ENCODE data around the gene MS4A14. TPM values are rescaled to one million over a fixed set of nuclear protein-coding genes. Genes with fewer than 3 reads are reported as not detected.

MS4A14 gene
- total RNA-seq, 1 donor from 2014 or later: not detected

- Histone ChIP-seq H3K9me3 (no peaks in the 10 kb centered on the region), H3K4me3 (no peak overlapping the region), H3K4me1 (no peaks in the 10 kb centered on the region), H3K27ac (peak overlapping the region in 1 of 2 donors; percentile 40), H3K36me3 (no peaks in the 10 kb centered on the region), H3K27me3 (no peaks in the 10 kb centered on the region)
- no peak for DNase-seq (ENCODE audit: low spot score in 2 of 2)
- intact Hi-C loops (cut with DNase I): loop anchor here (2.0 kb wide), 1 partner anchor 20 kb away; no protein-coding TSS in a partner anchor
- TF ChIP-seq, protein P1, sequence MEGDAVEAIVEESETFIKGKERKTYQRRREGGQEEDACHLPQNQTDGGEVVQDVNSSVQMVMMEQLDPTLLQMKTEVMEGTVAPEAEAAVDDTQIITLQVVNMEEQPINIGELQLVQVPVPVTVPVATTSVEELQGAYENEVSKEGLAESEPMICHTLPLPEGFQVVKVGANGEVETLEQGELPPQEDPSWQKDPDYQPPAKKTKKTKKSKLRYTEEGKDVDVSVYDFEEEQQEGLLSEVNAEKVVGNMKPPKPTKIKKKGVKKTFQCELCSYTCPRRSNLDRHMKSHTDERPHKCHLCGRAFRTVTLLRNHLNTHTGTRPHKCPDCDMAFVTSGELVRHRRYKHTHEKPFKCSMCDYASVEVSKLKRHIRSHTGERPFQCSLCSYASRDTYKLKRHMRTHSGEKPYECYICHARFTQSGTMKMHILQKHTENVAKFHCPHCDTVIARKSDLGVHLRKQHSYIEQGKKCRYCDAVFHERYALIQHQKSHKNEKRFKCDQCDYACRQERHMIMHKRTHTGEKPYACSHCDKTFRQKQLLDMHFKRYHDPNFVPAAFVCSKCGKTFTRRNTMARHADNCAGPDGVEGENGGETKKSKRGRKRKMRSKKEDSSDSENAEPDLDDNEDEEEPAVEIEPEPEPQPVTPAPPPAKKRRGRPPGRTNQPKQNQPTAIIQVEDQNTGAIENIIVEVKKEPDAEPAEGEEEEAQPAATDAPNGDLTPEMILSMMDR (IDR thresholded peaks at IDR 0.05): no peak
Observed at GRCh38 chr11:60376601-60377000, 19.7 kb upstream of the MS4A14 start.

GRCh38 chr11:60377401-60378136, 18.7 kb upstream of the MS4A14 start:
- peak; percentile 67 to 81 for DNase-seq (ENCODE audit: low spot score in 2 of 2)
- Histone ChIP-seq H3K9me3 (no peaks in the 10 kb centered on the region), H3K27ac (peak overlapping the region; percentile 40 to 48), H3K4me3 (no peak overlapping the region), H3K4me1 (no peaks in the 10 kb centered on the region), H3K27me3 (no peaks in the 10 kb centered on the region), H3K36me3 (no peaks in the 10 kb centered on the region)
- intact Hi-C loops (cut with DNase I): loop anchor here (2.0 kb wide), 1 partner anchor 21 kb away; no protein-coding TSS in a partner anchor
- TF ChIP-seq, protein P1 (IDR thresholded peaks at IDR 0.05): no peak

- Histone ChIP-seq H3K27ac (peak within 1 kb of the TSS; percentile 45 to 48), H3K4me3 (peak within 1 kb of the TSS in 1 of 2 donors; percentile 10), H3K36me3 (no peaks in the 10 kb centered on the region), H3K27me3 (no peaks in the 10 kb centered on the region), H3K4me1 (no peaks in the 10 kb centered on the region), H3K9me3 (no peaks in the 10 kb centered on the region)
- no peak for DNase-seq (ENCODE audit: low spot score in 2 of 2)
- TF ChIP-seq, protein P1 (IDR thresholded peaks at IDR 0.05): no peak
- intact Hi-C loops (cut with DNase I): no loop called here
Observed at GRCh38 chr11:60378354-60378753, 17.9 kb upstream of the MS4A14 start, which contains the start of gene MS4A7. TSS of gene MS4A7 (plus strand) at chr11:60378532. CDS start at chr11:60383142, 4,610 bp downstream.

GRCh38 chr11:60389279-60389910, 6.9 kb upstream of the MS4A14 start:
- H3K9me3 ChIP-seq: no peaks in the 10 kb centered on the region
- no peak for DNase-seq (ENCODE audit: low spot score in 2 of 2)
- H3K27me3 ChIP-seq: no peaks in the 10 kb centered on the region
- TF ChIP-seq, protein P1 (IDR thresholded peaks at IDR 0.05): no peak
- H3K27ac ChIP-seq: no peak overlapping the region
- no peaks in the 10 kb centered on the region for H3K36me3 ChIP-seq
- intact Hi-C loops (cut with DNase I): no loop called here
- H3K4me3 ChIP-seq: no peak overlapping the region
- no peaks in the 10 kb centered on the region for H3K4me1 ChIP-seq

GRCh38 chr11:60390419-60390818, 5.8 kb upstream of the MS4A14 start:
- no peak overlapping the region for H3K27ac ChIP-seq
- intact Hi-C loops (cut with DNase I): no loop called here
- no peaks in the 10 kb centered on the region for H3K4me1 ChIP-seq
- DNase-seq (ENCODE audit: low spot score in 2 of 2): no peak
- H3K9me3 ChIP-seq: no peaks in the 10 kb centered on the region
- no peak overlapping the region for H3K4me3 ChIP-seq
- no peaks in the 10 kb centered on the region for H3K27me3 ChIP-seq
- TF ChIP-seq, protein P1 (IDR thresholded peaks at IDR 0.05): no peak
- H3K36me3 ChIP-seq: no peaks in the 10 kb centered on the region

Measured in ascending aorta (tissue), 2 donors.